ENCODE results near the gene STOX1. TPM values are rescaled to one million over a fixed set of nuclear protein-coding genes. Genes with fewer than 3 reads are reported as not detected.
"Not testable (repeated sequence)": the region's sequence is repeated elsewhere in the genome, so short reads cannot be mapped to it uniquely, and the experiment has no call there.

STOX1 gene
- total RNA-seq, 1 experiment from 2014 or later = 5.8 TPM

GRCh38 chr10:68925489-68925888 lies 98.2 kb downstream of the STOX1 start:
- intact Hi-C loops (cut with micrococcal nuclease; ENCODE audit: unreplicated experiment) = no loop called here
- ATAC-seq (no peak), DNase-seq (ENCODE audit: low read depth, low spot score) (no peak)
- BruUV-seq (replicated peaks) = no TSS peak
- Histone ChIP-seq H3K36me3 (ENCODE audit: control insufficient read depth, insufficient read depth, low read length) (peaks cover 4% of the 10 kb centered on the region; the same call in 1 of the 2 replicates), H3K27me3 (ENCODE audit: control insufficient read depth, insufficient read depth, low read length) (no peaks in the 10 kb centered on the region), H3K4me1 (ENCODE audit: control insufficient read depth, insufficient read depth, low read length) (no peaks in the 10 kb centered on the region), H3K9me3 (ENCODE audit: control insufficient read depth, insufficient read depth, low read depth, low read length) (no peaks in the 10 kb centered on the region), H3K4me3 (ENCODE audit: low read depth in 2 of 2, low read length in 2 of 2) (no peak overlapping the region), H3K27ac (ENCODE audit: low read length) (no peak overlapping the region)
- POLR2A ChIA-PET = no interaction called here
- CTCF ChIA-PET = no interaction called here
- in situ Hi-C loops (cut with HindIII; ENCODE audit: low pct_unique_long_range_greater_than_20kb, low sequenced_read_pairs) = no loop called here
- no peak for TF ChIP-seq REST (IDR thresholded peaks at IDR 0.05; ENCODE audit: insufficient read depth in 1 of 2, low read depth in 2 of 2, low read length in 1 of 2)
- no peak for TF ChIP-seq CTCF (IDR thresholded peaks at IDR 0.05)
- no peak for TF ChIP-seq SIN3A (IDR thresholded peaks at IDR 0.05; ENCODE audit: borderline replicate concordance, insufficient read depth, low read depth, low read length)
- no peak for TF ChIP-seq TCF7L2 (IDR thresholded peaks at IDR 0.05; ENCODE audit: low read depth, low read length)
- TF ChIP-seq POLR2AphosphoS5 (IDR thresholded peaks at IDR 0.05; ENCODE audit: low read depth, low read length) = no peak

- H3K4me3 ChIP-seq (ENCODE audit: low read depth in 2 of 2, low read length in 2 of 2); ATAC-seq; intact Hi-C loops (cut with micrococcal nuclease; ENCODE audit: unreplicated experiment); DNase-seq (ENCODE audit: low read depth, low spot score); H3K36me3 ChIP-seq (ENCODE audit: control insufficient read depth, insufficient read depth, low read length); H3K4me1 ChIP-seq (ENCODE audit: control insufficient read depth, insufficient read depth, low read length); H3K27ac ChIP-seq (ENCODE audit: low read length); CTCF ChIA-PET; POLR2A ChIA-PET; in situ Hi-C loops (cut with HindIII; ENCODE audit: low pct_unique_long_range_greater_than_20kb, low sequenced_read_pairs); BruUV-seq (replicated peaks); H3K27me3 ChIP-seq (ENCODE audit: control insufficient read depth, insufficient read depth, low read length); H3K9me3 ChIP-seq (ENCODE audit: control insufficient read depth, insufficient read depth, low read depth, low read length): not testable (repeated sequence)
These were observed 101.8 kb downstream of the STOX1 start for GRCh38 chr10:68929157-68929556.

- DNase-seq (ENCODE audit: low read depth, low spot score); H3K27me3 ChIP-seq (ENCODE audit: control insufficient read depth, insufficient read depth, low read length); CTCF ChIA-PET; ATAC-seq; POLR2A ChIA-PET; BruUV-seq (replicated peaks); H3K9me3 ChIP-seq (ENCODE audit: control insufficient read depth, insufficient read depth, low read depth, low read length); H3K4me1 ChIP-seq (ENCODE audit: control insufficient read depth, insufficient read depth, low read length); H3K27ac ChIP-seq (ENCODE audit: low read length); H3K4me3 ChIP-seq (ENCODE audit: low read depth in 2 of 2, low read length in 2 of 2); in situ Hi-C loops (cut with HindIII; ENCODE audit: low pct_unique_long_range_greater_than_20kb, low sequenced_read_pairs); intact Hi-C loops (cut with micrococcal nuclease; ENCODE audit: unreplicated experiment): not testable (repeated sequence)
- H3K36me3 ChIP-seq (ENCODE audit: control insufficient read depth, insufficient read depth, low read length) = peaks cover 15% of the 10 kb centered on the region
These were observed 102.6 kb downstream of the STOX1 start for GRCh38 chr10:68929888-68930287.

GRCh38 chr10:68932860-68933259 lies 105.5 kb downstream of the STOX1 start:
- ATAC-seq; H3K27ac ChIP-seq (ENCODE audit: low read length); POLR2A ChIA-PET; intact Hi-C loops (cut with micrococcal nuclease; ENCODE audit: unreplicated experiment); H3K4me1 ChIP-seq (ENCODE audit: control insufficient read depth, insufficient read depth, low read length); H3K27me3 ChIP-seq (ENCODE audit: control insufficient read depth, insufficient read depth, low read length); H3K4me3 ChIP-seq (ENCODE audit: low read depth in 2 of 2, low read length in 2 of 2); in situ Hi-C loops (cut with HindIII; ENCODE audit: low pct_unique_long_range_greater_than_20kb, low sequenced_read_pairs); DNase-seq (ENCODE audit: low read depth, low spot score); H3K9me3 ChIP-seq (ENCODE audit: control insufficient read depth, insufficient read depth, low read depth, low read length); BruUV-seq (replicated peaks): not testable (repeated sequence)
- CTCF ChIA-PET = interaction anchor here (0.6 kb wide), 1 partner anchor 453 kb away, joined by 5 read pairs; no protein-coding TSS in a partner anchor
- H3K36me3 ChIP-seq (ENCODE audit: control insufficient read depth, insufficient read depth, low read length) = peaks cover 24% of the 10 kb centered on the region
